Measurements from ENCODE around the gene IPO11. TPM values are rescaled to one million over a fixed set of nuclear protein-coding genes. Genes with fewer than 3 reads are reported as not detected.

The IPO11 gene
- total RNA-seq, 2 experiments from 2014 or later = 34.8 to 38.9 TPM

DNA sequence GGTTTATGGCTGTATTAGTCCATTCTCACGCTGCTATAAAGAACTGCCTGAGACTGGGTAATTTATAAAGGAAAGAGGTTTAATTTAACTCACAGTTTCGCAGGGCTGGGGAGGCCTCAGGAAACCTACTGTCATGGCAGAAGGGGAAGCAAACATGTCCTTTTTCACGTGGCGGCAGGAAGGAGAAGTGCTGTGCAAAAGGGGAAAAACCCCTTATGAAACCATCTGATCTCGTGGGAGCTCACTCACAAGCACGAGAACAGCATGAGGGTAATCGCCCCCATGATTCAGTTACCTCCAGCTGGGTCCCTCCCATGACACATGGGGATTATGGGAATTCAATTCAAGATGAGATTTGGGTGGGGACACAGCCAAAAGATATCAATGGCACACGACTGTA lies 180.0 kb downstream of the IPO11 start:
- ChIA-PET POLR2A (no interaction called here), CTCF (interaction anchor here (2.1 kb wide), 1 partner anchor 10 kb away, joined by 6 read pairs; no protein-coding TSS in a partner anchor)
- Mint-ChIP-seq H3K4me3 (no peak overlapping the region), H3K27me3 (ENCODE audit: low read depth) (no peaks in the 10 kb centered on the region), H3K36me3 (ENCODE audit: low read depth) (peaks cover 33% of the 10 kb centered on the region), H3K4me1 (ENCODE audit: low read depth) (peaks cover 6% of the 10 kb centered on the region), H3K27ac (no peak overlapping the region), H3K9me3 (ENCODE audit: insufficient read depth) (no peaks in the 10 kb centered on the region)
- DNase-seq (no peak), ATAC-seq (no peak)

DNA sequence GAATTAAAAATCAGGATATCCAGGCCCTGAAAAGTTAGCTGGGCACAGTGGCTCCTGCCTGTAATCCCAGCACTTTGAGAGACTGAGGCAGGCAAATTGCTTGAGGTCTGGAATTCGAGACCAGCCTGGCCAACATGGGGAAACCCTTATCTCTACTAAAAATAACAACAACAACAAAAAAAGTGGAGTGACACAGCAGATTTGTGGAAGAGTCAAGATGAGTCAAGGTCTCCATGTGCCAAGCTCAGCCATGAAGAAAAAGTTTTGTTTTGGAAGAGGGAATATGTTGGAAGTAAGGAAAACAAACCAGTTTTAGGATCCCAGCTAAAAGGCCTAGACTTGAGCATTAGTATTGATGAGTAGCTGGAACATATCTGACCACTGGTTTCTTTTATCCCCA lies 180.8 kb downstream of the IPO11 start:
- Mint-ChIP-seq H3K27me3 (ENCODE audit: low read depth) (no peaks in the 10 kb centered on the region), H3K4me1 (ENCODE audit: low read depth) (no peaks in the 10 kb centered on the region), H3K27ac (no peak overlapping the region), H3K36me3 (ENCODE audit: low read depth) (peaks cover 33% of the 10 kb centered on the region), H3K9me3 (ENCODE audit: insufficient read depth) (no peaks in the 10 kb centered on the region), H3K4me3 (no peak overlapping the region)
- ATAC-seq = no peak
- ChIA-PET CTCF (no interaction called here), POLR2A (interaction anchor here (0.9 kb wide), 1 partner anchor 14 kb away, joined by 3 read pairs; no protein-coding TSS in a partner anchor)
- no peak for DNase-seq

DNA sequence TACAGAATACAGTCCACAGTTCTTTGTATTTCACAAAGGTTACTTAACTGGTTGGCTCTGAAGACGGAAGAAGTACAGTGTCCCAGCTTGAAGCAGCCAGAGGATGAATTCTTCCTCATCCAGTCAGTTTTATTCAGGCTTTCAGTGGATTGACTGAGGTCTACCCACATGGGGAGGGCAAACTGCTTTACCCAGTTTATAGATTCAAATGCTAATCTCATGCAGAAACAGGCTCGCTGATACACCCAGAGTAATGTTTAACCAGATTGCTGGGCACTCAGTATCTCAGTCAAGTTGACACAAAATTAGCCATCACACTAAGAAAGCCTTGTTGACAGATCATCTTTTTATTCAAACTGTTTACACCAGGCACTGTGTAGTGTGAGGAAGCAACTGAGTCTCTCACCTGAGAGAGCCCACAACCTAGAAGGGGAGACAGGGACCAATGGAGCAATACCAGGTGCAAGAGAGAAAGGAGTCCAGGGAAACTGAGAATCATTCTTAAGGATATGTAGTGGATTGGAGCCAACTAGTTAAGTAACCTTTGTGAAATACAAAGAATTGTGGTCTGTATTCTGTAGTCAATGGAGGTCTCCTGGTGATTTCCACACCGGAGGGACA lies 181.9 kb downstream of the IPO11 start:
- Mint-ChIP-seq H3K4me1 (ENCODE audit: low read depth) (no peaks in the 10 kb centered on the region), H3K27me3 (ENCODE audit: low read depth) (no peaks in the 10 kb centered on the region), H3K27ac (no peak overlapping the region), H3K36me3 (ENCODE audit: low read depth) (peaks cover 28% of the 10 kb centered on the region), H3K9me3 (ENCODE audit: insufficient read depth) (no peaks in the 10 kb centered on the region), H3K4me3 (no peak overlapping the region)
- no peak for DNase-seq
- POLR2A ChIA-PET = no interaction called here
- CTCF ChIA-PET = no interaction called here
- ATAC-seq = no peak

DNA sequence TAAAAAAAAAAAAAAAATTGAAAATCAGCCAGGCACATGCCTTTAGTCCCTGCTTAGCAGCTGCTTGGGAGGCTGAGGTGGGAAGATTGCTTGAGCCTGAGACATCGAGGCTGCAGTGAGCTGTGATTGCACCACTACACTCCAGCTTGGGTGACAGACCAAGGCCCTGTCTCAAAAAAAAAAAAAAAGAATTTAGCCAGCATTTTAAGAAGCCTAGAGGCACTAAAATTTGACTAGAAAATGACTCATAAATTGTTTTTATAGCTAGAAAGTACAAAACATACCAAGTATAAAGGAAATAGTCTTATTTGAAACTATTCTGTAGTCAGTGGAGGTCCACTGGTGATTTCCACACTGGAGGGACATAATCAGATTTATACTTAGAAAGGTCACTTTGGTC lies 183.5 kb downstream of the IPO11 start:
- DNase-seq (no peak), ATAC-seq (no peak)
- ChIA-PET POLR2A (no interaction called here), CTCF (no interaction called here)
- peaks cover 28% of the 10 kb centered on the region for H3K36me3 Mint-ChIP-seq (ENCODE audit: low read depth)
- H3K4me3 Mint-ChIP-seq = no peak overlapping the region
- no peaks in the 10 kb centered on the region for H3K4me1 Mint-ChIP-seq (ENCODE audit: low read depth)
- H3K27ac Mint-ChIP-seq = no peak overlapping the region
- H3K9me3 Mint-ChIP-seq (ENCODE audit: insufficient read depth) = no peaks in the 10 kb centered on the region
- no peaks in the 10 kb centered on the region for H3K27me3 Mint-ChIP-seq (ENCODE audit: low read depth)

DNA sequence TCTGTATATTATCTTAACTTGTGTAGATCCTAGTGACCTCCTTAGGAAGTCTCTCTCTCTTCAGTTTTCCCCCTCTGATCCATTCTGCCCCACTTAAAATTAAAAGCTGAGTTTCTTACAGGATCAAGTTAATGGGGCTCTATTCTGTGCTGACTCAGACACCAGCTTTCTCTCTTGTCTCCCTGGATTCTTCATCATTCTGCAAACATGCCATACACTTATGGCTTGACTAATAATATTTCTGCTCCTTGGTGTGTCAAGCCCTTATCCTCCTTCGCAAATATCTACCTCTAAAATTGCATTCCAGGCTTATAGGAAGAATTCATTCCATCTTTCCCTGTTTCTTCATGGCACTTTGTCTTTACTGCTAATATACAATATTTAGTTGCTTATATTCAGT lies 184.1 kb downstream of the IPO11 start:
- H3K4me1 Mint-ChIP-seq (ENCODE audit: low read depth) = no peaks in the 10 kb centered on the region
- DNase-seq (no peak), ATAC-seq (no peak)
- no peaks in the 10 kb centered on the region for H3K9me3 Mint-ChIP-seq (ENCODE audit: insufficient read depth)
- POLR2A ChIA-PET = interaction anchor here (0.6 kb wide), 1 partner anchor 141 kb away, joined by 3 read pairs; no protein-coding TSS in a partner anchor
- no peaks in the 10 kb centered on the region for H3K27me3 Mint-ChIP-seq (ENCODE audit: low read depth)
- H3K27ac Mint-ChIP-seq = no peak overlapping the region
- peaks cover 24% of the 10 kb centered on the region for H3K36me3 Mint-ChIP-seq (ENCODE audit: low read depth)
- CTCF ChIA-PET = no interaction called here
- H3K4me3 Mint-ChIP-seq = no peak overlapping the region

DNA sequence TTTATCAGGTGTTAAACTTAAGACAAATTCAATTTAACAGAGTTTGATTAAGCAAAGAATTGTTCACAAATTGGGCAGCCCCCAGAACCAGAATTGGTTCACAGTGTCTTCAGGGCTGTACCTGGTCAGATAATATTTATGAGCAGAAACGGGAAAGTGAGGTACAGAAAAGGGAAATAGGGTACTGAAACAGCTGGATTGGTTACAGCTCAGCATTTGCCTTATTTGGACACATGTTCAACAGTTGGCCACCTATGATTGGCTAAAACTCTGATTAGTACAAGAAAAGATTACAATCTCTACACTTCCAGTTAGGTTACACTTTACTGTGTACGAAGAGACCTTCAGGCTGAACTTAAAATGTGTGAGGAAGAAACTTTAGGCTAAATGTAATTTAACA lies 184.8 kb downstream of the IPO11 start:
- POLR2A ChIA-PET = interaction anchor here (0.6 kb wide), 1 partner anchor 142 kb away, joined by 3 read pairs; no protein-coding TSS in a partner anchor
- H3K4me1 Mint-ChIP-seq (ENCODE audit: low read depth) = peaks cover 4% of the 10 kb centered on the region
- H3K36me3 Mint-ChIP-seq (ENCODE audit: low read depth) = peaks cover 18% of the 10 kb centered on the region
- H3K9me3 Mint-ChIP-seq (ENCODE audit: insufficient read depth) = no peaks in the 10 kb centered on the region
- no peak for DNase-seq
- no peak overlapping the region for H3K27ac Mint-ChIP-seq
- no peak for ATAC-seq
- no peaks in the 10 kb centered on the region for H3K27me3 Mint-ChIP-seq (ENCODE audit: low read depth)
- CTCF ChIA-PET = no interaction called here
- no peak overlapping the region for H3K4me3 Mint-ChIP-seq

DNA sequence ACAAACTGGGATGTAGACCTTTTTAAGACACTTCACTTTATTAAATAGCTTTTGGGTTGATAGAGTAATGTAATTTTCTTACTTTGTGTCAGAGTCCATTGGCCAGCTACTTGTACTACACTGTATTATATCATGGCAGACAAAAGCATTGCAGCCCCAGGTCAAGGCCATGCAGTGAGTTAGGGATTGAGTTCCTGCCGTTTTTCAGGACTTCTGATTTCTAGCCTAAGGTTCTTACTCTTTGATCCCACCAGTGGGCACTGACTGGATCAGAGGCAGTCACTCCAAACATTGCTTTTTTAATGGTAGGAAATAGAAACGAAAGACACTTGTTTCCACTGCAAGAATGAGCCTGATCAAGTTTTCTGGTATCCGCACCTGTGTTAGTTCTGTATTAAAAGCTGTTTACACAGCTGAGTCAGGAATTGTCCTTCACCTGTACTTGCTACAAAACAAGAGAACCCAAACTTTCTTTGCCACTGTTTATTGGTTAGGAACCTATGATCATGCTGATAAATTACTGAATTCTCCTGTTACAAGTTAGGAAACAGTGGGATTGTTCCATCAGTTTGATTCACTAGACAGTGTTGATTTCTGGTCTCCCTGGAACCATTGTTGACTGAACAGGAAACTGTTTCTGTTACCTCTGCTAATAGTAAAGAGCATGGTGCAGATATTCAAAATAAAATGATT lies 188.1 kb downstream of the IPO11 start:
- Mint-ChIP-seq H3K4me1 (ENCODE audit: low read depth) (peaks cover 9% of the 10 kb centered on the region), H3K27me3 (ENCODE audit: low read depth) (no peaks in the 10 kb centered on the region), H3K4me3 (no peak overlapping the region), H3K27ac (no peak overlapping the region), H3K9me3 (ENCODE audit: insufficient read depth) (peaks cover 2% of the 10 kb centered on the region), H3K36me3 (ENCODE audit: low read depth) (peaks cover 6% of the 10 kb centered on the region)
- POLR2A ChIA-PET = no interaction called here
- DNase-seq (no peak), ATAC-seq (no peak)
- CTCF ChIA-PET = no interaction called here

DNA sequence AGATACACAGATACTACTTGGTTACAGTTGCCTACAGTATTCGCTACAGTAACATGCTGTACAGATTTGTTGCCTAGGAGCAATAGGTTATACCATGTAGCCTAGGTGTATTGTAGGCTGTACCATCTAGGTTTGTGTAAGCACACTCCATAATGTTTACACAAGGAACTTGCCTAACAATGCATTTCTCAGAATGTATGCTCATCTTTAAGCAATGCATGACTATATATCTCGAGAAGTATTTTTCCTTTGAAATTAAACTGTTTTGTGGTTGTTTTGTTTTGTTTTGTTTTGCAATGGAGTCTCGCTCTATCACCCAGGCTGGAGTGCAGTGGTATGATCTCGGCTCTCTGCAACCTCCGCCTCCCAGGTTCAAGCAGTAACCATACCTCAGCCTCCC lies 191.4 kb downstream of the IPO11 start:
- Mint-ChIP-seq H3K4me3 (no peak overlapping the region), H3K9me3 (ENCODE audit: insufficient read depth) (peaks cover 2% of the 10 kb centered on the region), H3K27ac (no peak overlapping the region), H3K36me3 (ENCODE audit: low read depth) (peaks cover 20% of the 10 kb centered on the region), H3K27me3 (ENCODE audit: low read depth) (no peaks in the 10 kb centered on the region), H3K4me1 (ENCODE audit: low read depth) (peaks cover 22% of the 10 kb centered on the region)
- CTCF ChIA-PET = no interaction called here
- ATAC-seq = no peak
- DNase-seq = no peak
- POLR2A ChIA-PET = no interaction called here

DNA sequence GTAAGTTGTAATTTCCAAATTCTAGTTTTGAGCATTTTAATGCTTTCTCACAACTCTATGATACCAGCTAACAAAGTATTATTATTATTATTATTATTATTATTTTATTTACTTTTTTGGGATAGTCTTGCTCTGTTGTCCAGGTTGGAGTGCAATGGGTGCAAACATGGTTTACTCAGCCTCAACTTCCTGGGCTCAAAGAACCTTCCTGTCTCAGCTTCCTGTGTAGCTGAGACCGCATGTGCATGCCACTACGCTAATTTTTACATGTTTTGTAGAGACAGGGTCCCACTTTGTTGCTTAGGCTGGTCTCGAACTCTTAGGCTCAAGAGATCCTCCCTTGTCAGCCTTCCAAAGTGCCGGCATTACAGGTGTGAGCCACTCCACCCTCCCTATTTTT lies 193.1 kb downstream of the IPO11 start:
- Mint-ChIP-seq H3K4me3 (no peak overlapping the region), H3K27ac (no peak overlapping the region), H3K36me3 (ENCODE audit: low read depth) (peaks cover 25% of the 10 kb centered on the region), H3K4me1 (ENCODE audit: low read depth) (peaks cover 22% of the 10 kb centered on the region), H3K9me3 (ENCODE audit: insufficient read depth) (peaks cover 2% of the 10 kb centered on the region), H3K27me3 (ENCODE audit: low read depth) (no peaks in the 10 kb centered on the region)
- CTCF ChIA-PET = interaction anchor here (0.6 kb wide), 1 partner anchor 24 kb away, joined by 3 read pairs; no protein-coding TSS in a partner anchor
- POLR2A ChIA-PET = no interaction called here
- no peak for ATAC-seq
- DNase-seq = no peak

DNA sequence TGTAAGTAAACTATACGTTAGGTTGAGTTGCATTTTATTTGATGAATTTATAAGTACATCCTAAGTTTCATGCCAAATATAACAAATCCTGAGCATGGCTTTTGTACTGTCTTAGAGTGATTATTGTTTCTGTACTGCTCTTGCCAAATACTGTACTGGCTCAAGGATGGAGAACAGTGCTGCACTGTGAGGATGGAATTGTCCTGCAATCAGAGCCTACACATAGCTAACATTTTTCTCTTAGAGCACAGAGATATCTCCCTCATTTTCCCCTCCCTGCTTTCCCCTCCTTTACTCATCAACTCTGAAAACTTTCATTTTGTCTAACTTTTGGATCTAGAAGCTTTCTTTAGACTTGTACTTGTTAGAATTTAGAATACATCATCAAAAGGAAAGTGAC lies 194.3 kb downstream of the IPO11 start:
- Mint-ChIP-seq H3K9me3 (ENCODE audit: insufficient read depth) (peaks cover 2% of the 10 kb centered on the region), H3K4me1 (ENCODE audit: low read depth) (peaks cover 20% of the 10 kb centered on the region), H3K36me3 (ENCODE audit: low read depth) (peaks cover 25% of the 10 kb centered on the region), H3K27ac (no peak overlapping the region), H3K27me3 (ENCODE audit: low read depth) (no peaks in the 10 kb centered on the region), H3K4me3 (no peak overlapping the region)
- ChIA-PET POLR2A (no interaction called here), CTCF (interaction anchor here (0.6 kb wide), 1 partner anchor 24 kb away, joined by 3 read pairs; no protein-coding TSS in a partner anchor)
- no peak for DNase-seq
- ATAC-seq = no peak

DNA sequence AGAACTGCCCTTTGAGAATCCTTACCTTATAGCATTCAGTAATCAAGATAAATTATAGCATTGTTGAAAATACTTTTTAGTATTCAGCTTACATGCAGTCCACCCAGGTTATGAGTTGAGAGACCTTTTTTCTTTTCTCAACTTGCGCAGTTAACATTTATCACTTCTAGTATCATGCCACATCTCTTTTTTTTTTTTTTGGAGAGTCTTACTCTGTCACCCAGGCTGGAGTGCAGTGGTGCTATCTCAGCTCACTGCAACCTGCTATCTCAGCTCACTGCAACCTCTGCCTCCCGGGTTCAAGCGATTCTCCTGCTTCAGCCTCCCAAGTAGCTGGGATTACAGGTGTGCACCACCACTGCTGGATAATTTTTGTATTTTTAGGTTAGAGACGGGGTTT lies 195.1 kb downstream of the IPO11 start:
- Mint-ChIP-seq H3K9me3 (ENCODE audit: insufficient read depth) (peaks cover 2% of the 10 kb centered on the region), H3K4me1 (ENCODE audit: low read depth) (peaks cover 18% of the 10 kb centered on the region), H3K4me3 (no peak overlapping the region), H3K27ac (no peak overlapping the region), H3K36me3 (ENCODE audit: low read depth) (peaks cover 25% of the 10 kb centered on the region), H3K27me3 (ENCODE audit: low read depth) (no peaks in the 10 kb centered on the region)
- POLR2A ChIA-PET = interaction anchor here (0.8 kb wide), 1 partner anchor 14 kb away, joined by 3 read pairs; no protein-coding TSS in a partner anchor
- CTCF ChIA-PET = interaction anchor here (0.6 kb wide), 1 partner anchor 24 kb away, joined by 3 read pairs; no protein-coding TSS in a partner anchor
- DNase-seq = no peak
- ATAC-seq = no peak
